GM12878 (cell line): ENCODE data around the gene EIF2S1. TPM values are rescaled to one million over a fixed set of nuclear protein-coding genes. Genes with fewer than 3 reads are reported as not detected.

Source experiments
- CBX5 ChIP-seq: sonication (generic); IDR thresholded peaks from 2 replicates; pipeline ENCODE4 v1.6.1; 2016; ENCODE audit warnings: low read depth, moderate library complexity, mild to moderate bottlenecking, inconsistent platforms
- ETV6 ChIP-seq, 2 experiments: fragments of 450-650 bp in 1 of 2; IDR thresholded peaks in 1 of 2; conservative IDR thresholded peaks in 1 of 2; 2 replicates each; pipeline ENCODE4 v1.6.1; 2014; ENCODE audit warnings: antibody characterized with exemption in 1 of 2, borderline replicate concordance in 1 of 2, low read depth in 1 of 2, mild to moderate bottlenecking in 1 of 2, moderate library complexity in 1 of 2
- KAT2A ChIP-seq: conservative IDR thresholded peaks from 2 replicates; pipeline ENCODE4 v1.6.1; 2011; ENCODE audit warnings: low read depth, low read length; ENCODE audit not compliant: control insufficient read depth
- MYC ChIP-seq: IDR thresholded peaks from 2 replicates; pipeline ENCODE4 v1.6.1; 2011; ENCODE audit warnings: mild to moderate bottlenecking, low read length, moderate library complexity, inconsistent platforms; ENCODE audit not compliant: insufficient read depth, insufficient replicate concordance, insufficient read length, severe bottlenecking
- PAX5 ChIP-seq: IDR thresholded peaks from 2 replicates; pipeline ENCODE4 v1.6.1; 2011; ENCODE audit warnings: low read depth, low read length, borderline replicate concordance
- SMAD1 ChIP-seq: fragments of 450-650 bp; IDR thresholded peaks from 2 replicates; pipeline ENCODE4 v1.6.1; 2018; ENCODE audit warnings: mild to moderate bottlenecking, low read depth; ENCODE audit not compliant: partially characterized antibody
- SMARCA5 ChIP-seq: fragments of 450-650 bp; IDR thresholded peaks from 2 replicates; pipeline ENCODE4 v1.6.1; 2017; ENCODE audit warnings: mild to moderate bottlenecking
- SP1 ChIP-seq: IDR thresholded peaks from one replicate; pipeline ENCODE4 v1.6.1; 2011; ENCODE audit warnings: low read depth, low read length
- SRF ChIP-seq, 2 experiments: IDR thresholded peaks; 2 replicates each; pipeline ENCODE4 v1.6.1; 2011; ENCODE audit warnings: low read depth in 2 of 2, low read length in 2 of 2, mild to moderate bottlenecking in 1 of 2, moderate library complexity in 1 of 2
- TBL1XR1 ChIP-seq: IDR thresholded peaks from 2 replicates; pipeline ENCODE4 v1.6.1; 2012; ENCODE audit warnings: low read depth, low read length, improper control_type of control experiment
- ZNF207 ChIP-seq: fragments of 450-650 bp; IDR thresholded peaks from 2 replicates; pipeline ENCODE4 v1.6.1; 2014; ENCODE audit warnings: antibody characterized with exemption, mild to moderate bottlenecking, borderline replicate concordance
- polyA plus RNA-seq, 11 experiments: library from polyadenylated mRNA; depleted of rRNA in 4 of 11; unstranded in 6 of 11; stranded (reverse) in 5 of 11; fragments of >200 nt; fragmentation: Nextera tagmentation in 4 of 11; fragmentation: Illumina TruSeq in 1 of 11; extraction: Ambion mirVana in 4 of 11; extraction: Trizol in 1 of 11; gene quantifications; 1 replicate in 1 of 11; 2 replicates in 10 of 11; pipeline versions ENCODE4 v1.2.1 to v1.2.3, GENCODE V29; 2011 to 2016; ENCODE audit warnings: inconsistent platforms in 2 of 11, missing spikeins in 2 of 11, low read depth in 1 of 11
- total RNA-seq, 4 experiments: library from RNA; depleted of rRNA in 3 of 4; stranded (reverse); fragments of >200 nt in 3 of 4; fragmentation: Illumina TruSeq in 1 of 4; extraction: Trizol in 1 of 4; gene quantifications; 2 replicates each; pipeline versions ENCODE4 v1.2.1 to v1.2.3, GENCODE V29; 2013 to 2021
- TF ChIP-seq, protein P1 (sequence below): fragments of 450-650 bp; IDR thresholded peaks from 2 replicates; pipeline ENCODE4 v1.6.1; 2017; ENCODE audit warnings: mild to moderate bottlenecking, moderate library complexity
- TF ChIP-seq, protein P2 (sequence below): fragments of 450-650 bp; IDR thresholded peaks from 2 replicates; pipeline ENCODE4 v1.6.1; 2016; ENCODE audit warnings: mild to moderate bottlenecking, moderate library complexity, borderline replicate concordance
- TF ChIP-seq, protein P3 (sequence below), 3 experiments: IDR thresholded peaks in 2 of 3; conservative IDR thresholded peaks in 1 of 3; 2 replicates each; pipeline ENCODE4 v1.5.1; 2011; ENCODE audit warnings: low read depth in 3 of 3, low read length in 3 of 3, mild to moderate bottlenecking in 3 of 3, control low read depth in 2 of 3, moderate library complexity in 2 of 3, inconsistent platforms in 1 of 3, mixed read lengths in 1 of 3; ENCODE audit not compliant: control insufficient read depth in 2 of 3, insufficient read depth in 1 of 3; ENCODE audit errors: extremely low read depth in 1 of 3

The EIF2S1 gene
- total and polyA plus RNA-seq, 10 of the 15 experiments (the other 5 are each of a cell fraction or from before 2014, with no cell fraction given): 155 to 563 (median 262) TPM

DNA sequence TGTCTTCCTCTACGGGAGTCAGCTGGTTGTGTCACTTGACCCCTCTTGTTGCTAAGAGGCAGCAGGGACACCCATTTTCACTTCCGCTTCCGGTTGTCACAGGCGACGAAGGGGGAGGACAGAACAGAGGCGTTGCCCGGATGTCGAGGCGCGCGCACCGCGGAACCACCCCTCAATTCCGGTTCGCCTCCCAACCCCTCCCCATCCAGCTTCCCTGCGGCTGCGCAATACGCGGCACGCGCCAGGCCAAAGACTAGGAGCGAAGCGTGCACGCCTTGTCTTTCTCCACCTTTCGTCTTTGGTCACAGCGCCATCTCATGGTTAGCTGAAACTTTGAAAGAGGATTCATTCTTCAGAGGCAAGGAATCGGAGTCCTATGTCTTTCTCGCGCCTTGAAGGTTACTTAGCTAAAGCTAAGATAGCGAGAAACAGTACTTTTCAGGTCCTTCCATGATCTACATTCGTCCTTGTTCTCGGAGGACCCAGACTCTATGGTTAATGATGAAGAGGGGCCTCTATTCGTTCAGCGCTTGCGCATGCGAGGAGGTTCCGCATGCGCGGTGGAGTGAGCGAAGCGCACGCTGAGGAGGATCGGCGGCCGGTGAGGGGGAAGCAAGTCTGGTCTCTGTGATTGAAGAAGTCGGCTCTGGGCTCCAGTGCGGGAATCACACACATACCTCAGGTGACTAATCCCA lies at the start of gene EIF2S1, which contains the start of gene ATP6V1D (continued):
- TF ChIP-seq, protein P1, sequence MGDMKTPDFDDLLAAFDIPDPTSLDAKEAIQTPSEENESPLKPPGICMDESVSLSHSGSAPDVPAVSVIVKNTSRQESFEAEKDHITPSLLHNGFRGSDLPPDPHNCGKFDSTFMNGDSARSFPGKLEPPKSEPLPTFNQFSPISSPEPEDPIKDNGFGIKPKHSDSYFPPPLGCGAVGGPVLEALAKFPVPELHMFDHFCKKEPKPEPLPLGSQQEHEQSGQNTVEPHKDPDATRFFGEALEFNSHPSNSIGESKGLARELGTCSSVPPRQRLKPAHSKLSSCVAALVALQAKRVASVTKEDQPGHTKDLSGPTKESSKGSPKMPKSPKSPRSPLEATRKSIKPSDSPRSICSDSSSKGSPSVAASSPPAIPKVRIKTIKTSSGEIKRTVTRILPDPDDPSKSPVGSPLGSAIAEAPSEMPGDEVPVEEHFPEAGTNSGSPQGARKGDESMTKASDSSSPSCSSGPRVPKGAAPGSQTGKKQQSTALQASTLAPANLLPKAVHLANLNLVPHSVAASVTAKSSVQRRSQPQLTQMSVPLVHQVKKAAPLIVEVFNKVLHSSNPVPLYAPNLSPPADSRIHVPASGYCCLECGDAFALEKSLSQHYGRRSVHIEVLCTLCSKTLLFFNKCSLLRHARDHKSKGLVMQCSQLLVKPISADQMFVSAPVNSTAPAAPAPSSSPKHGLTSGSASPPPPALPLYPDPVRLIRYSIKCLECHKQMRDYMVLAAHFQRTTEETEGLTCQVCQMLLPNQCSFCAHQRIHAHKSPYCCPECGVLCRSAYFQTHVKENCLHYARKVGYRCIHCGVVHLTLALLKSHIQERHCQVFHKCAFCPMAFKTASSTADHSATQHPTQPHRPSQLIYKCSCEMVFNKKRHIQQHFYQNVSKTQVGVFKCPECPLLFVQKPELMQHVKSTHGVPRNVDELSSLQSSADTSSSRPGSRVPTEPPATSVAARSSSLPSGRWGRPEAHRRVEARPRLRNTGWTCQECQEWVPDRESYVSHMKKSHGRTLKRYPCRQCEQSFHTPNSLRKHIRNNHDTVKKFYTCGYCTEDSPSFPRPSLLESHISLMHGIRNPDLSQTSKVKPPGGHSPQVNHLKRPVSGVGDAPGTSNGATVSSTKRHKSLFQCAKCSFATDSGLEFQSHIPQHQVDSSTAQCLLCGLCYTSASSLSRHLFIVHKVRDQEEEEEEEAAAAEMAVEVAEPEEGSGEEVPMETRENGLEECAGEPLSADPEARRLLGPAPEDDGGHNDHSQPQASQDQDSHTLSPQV: no peak
- TF ChIP-seq ETV6 (conservative IDR thresholded peaks at IDR 0.05 in 1 of 2, IDR thresholded peaks at IDR 0.05 in 1 of 2; ENCODE audit: borderline replicate concordance in 1 of 2, low read depth in 1 of 2) (no peak), TBL1XR1 (no peak), SMARCA5 (peak; percentile 78; the same call in 1 of the 2 replicates), PAX5 (peak; percentile 71; the same call in 1 of the 2 replicates), SP1 (peak; percentile 31), SRF (IDR thresholded peaks at IDR 0.05; ENCODE audit: low read depth in 2 of 2, low read length in 2 of 2) (0 out of 4 replicates have a peak, but pooled peaks of 1 of the 2 experiments have one; percentile 6), ZNF207 (peak; percentile 86; the same call in 1 of the 2 replicates), SMAD1 (no peak), CBX5 (no peak), MYC (no peak), KAT2A (no peak)
- TF ChIP-seq, protein P2, sequence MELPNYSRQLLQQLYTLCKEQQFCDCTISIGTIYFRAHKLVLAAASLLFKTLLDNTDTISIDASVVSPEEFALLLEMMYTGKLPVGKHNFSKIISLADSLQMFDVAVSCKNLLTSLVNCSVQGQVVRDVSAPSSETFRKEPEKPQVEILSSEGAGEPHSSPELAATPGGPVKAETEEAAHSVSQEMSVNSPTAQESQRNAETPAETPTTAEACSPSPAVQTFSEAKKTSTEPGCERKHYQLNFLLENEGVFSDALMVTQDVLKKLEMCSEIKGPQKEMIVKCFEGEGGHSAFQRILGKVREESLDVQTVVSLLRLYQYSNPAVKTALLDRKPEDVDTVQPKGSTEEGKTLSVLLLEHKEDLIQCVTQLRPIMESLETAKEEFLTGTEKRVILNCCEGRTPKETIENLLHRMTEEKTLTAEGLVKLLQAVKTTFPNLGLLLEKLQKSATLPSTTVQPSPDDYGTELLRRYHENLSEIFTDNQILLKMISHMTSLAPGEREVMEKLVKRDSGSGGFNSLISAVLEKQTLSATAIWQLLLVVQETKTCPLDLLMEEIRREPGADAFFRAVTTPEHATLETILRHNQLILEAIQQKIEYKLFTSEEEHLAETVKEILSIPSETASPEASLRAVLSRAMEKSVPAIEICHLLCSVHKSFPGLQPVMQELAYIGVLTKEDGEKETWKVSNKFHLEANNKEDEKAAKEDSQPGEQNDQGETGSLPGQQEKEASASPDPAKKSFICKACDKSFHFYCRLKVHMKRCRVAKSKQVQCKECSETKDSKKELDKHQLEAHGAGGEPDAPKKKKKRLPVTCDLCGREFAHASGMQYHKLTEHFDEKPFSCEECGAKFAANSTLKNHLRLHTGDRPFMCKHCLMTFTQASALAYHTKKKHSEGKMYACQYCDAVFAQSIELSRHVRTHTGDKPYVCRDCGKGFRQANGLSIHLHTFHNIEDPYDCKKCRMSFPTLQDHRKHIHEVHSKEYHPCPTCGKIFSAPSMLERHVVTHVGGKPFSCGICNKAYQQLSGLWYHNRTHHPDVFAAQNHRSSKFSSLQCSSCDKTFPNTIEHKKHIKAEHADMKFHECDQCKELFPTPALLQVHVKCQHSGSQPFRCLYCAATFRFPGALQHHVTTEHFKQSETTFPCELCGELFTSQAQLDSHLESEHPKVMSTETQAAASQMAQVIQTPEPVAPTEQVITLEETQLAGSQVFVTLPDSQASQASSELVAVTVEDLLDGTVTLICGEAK: peak; percentile 95
- TF ChIP-seq, protein P3, sequence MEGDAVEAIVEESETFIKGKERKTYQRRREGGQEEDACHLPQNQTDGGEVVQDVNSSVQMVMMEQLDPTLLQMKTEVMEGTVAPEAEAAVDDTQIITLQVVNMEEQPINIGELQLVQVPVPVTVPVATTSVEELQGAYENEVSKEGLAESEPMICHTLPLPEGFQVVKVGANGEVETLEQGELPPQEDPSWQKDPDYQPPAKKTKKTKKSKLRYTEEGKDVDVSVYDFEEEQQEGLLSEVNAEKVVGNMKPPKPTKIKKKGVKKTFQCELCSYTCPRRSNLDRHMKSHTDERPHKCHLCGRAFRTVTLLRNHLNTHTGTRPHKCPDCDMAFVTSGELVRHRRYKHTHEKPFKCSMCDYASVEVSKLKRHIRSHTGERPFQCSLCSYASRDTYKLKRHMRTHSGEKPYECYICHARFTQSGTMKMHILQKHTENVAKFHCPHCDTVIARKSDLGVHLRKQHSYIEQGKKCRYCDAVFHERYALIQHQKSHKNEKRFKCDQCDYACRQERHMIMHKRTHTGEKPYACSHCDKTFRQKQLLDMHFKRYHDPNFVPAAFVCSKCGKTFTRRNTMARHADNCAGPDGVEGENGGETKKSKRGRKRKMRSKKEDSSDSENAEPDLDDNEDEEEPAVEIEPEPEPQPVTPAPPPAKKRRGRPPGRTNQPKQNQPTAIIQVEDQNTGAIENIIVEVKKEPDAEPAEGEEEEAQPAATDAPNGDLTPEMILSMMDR (IDR thresholded peaks at IDR 0.05 in 2 of 3, conservative IDR thresholded peaks at IDR 0.05 in 1 of 3; ENCODE audit: control insufficient read depth in 2 of 3, extremely low read depth in 1 of 3, insufficient read depth in 1 of 3, low read depth in 3 of 3, low read length in 3 of 3): peak; percentile 94 to 100 (median 96); a peak in 5 of 6 replicates
